HepG2 (cell line): ENCODE data around the gene PSMC3IP. TPM values are rescaled to one million over a fixed set of nuclear protein-coding genes. Genes with fewer than 3 reads are reported as not detected.

Experiments used
- ARID3A ChIP-seq: IDR thresholded peaks from 2 replicates; pipeline ENCODE4 v1.6.1; 2012; ENCODE audit warnings: low read depth, low read length, improper control_type of control experiment
- GMEB1 ChIP-seq: sonication (generic); formaldehyde crosslinking; IDR thresholded peaks from 2 replicates; pipeline ENCODE4 v1.5.1; 2020; ENCODE audit warnings: missing genetic modification reagents, mild to moderate bottlenecking, borderline replicate concordance
- GTF3A ChIP-seq: sonication (generic); formaldehyde crosslinking; conservative IDR thresholded peaks from 2 replicates; pipeline ENCODE4 v1.4.0; 2020; ENCODE audit warnings: mild to moderate bottlenecking, missing genetic modification reagents
- HMGXB4 ChIP-seq, 2 experiments: sonication (generic) in 1 of 2; formaldehyde crosslinking in 1 of 2; IDR thresholded peaks; 2 replicates each; pipeline versions ENCODE4 v1.4.0 to v1.6.1; 2018 to 2020; ENCODE audit warnings: missing genetic modification reagents in 2 of 2, borderline replicate concordance in 1 of 2, low read depth in 1 of 2, mild to moderate bottlenecking in 1 of 2, missing biosample characterization in 1 of 2
- LCORL ChIP-seq, 2 experiments: fragments of 450-650 bp in 1 of 2; sonication (generic) in 1 of 2; formaldehyde crosslinking in 1 of 2; IDR thresholded peaks; 2 replicates each; pipeline versions ENCODE4 v1.5.0 to v1.6.1; 2017 to 2020; ENCODE audit warnings: antibody characterized with exemption in 1 of 2, missing genetic modification reagents in 1 of 2
- NFE2L1 ChIP-seq: sonication (generic); formaldehyde crosslinking; IDR thresholded peaks from 2 replicates; pipeline ENCODE4 v1.4.0; 2020; ENCODE audit warnings: missing genetic modification reagents, mild to moderate bottlenecking, borderline replicate concordance
- NFYC ChIP-seq: IDR thresholded peaks from 2 replicates; pipeline ENCODE4 v1.6.1; 2016; ENCODE audit warnings: missing genetic modification reagents, missing compliant biosample characterization
- NRL ChIP-seq: sonication (generic); formaldehyde crosslinking; IDR thresholded peaks from 2 replicates; pipeline ENCODE4 v1.5.0; 2020; ENCODE audit warnings: missing genetic modification reagents, mild to moderate bottlenecking, moderate library complexity, borderline replicate concordance
- PHF21A ChIP-seq: sonication (generic); formaldehyde crosslinking; IDR thresholded peaks from 2 replicates; pipeline ENCODE4 v1.5.0; 2020; ENCODE audit warnings: mild to moderate bottlenecking, missing genetic modification reagents
- PHF5A ChIP-seq: IDR thresholded peaks from one replicate; pipeline ENCODE4 v1.6.1; 2018; ENCODE audit warnings: low read depth, missing genetic modification reagents; ENCODE audit not compliant: unreplicated experiment
- PLRG1 ChIP-seq: fragments of 450-650 bp; conservative IDR thresholded peaks from 2 replicates; pipeline ENCODE4 v1.6.1; 2016
- PRPF4 ChIP-seq: fragments of 200-400 bp; formaldehyde crosslinking; IDR thresholded peaks from 2 replicates; pipeline ENCODE4 v1.6.1; 2016; ENCODE audit warnings: low read length, low read depth; ENCODE audit not compliant: poor library complexity, severe bottlenecking
- RNF219 ChIP-seq: sonication (generic); formaldehyde crosslinking; IDR thresholded peaks from 2 replicates; pipeline ENCODE4 v1.5.0; 2020; ENCODE audit warnings: mild to moderate bottlenecking, missing genetic modification reagents
- TOPORS ChIP-seq: sonication (generic); formaldehyde crosslinking; IDR thresholded peaks from 2 replicates; pipeline ENCODE4 v1.8.0; 2023; ENCODE audit warnings: mild to moderate bottlenecking, missing genetic modification reagents
- ZC3H13 ChIP-seq: sonication (generic); formaldehyde crosslinking; IDR thresholded peaks from 2 replicates; pipeline ENCODE4 v1.8.1; 2023; ENCODE audit warnings: mild to moderate bottlenecking, missing genetic modification reagents, moderate library complexity
- ZIK1 ChIP-seq: sonication (generic); formaldehyde crosslinking; IDR thresholded peaks from 2 replicates; pipeline ENCODE4 v1.5.0; 2020; ENCODE audit warnings: mild to moderate bottlenecking, low read depth, missing genetic modification reagents, borderline replicate concordance
- ZNF224 ChIP-seq: sonication (generic); formaldehyde crosslinking; IDR thresholded peaks from 2 replicates; pipeline ENCODE4 v1.5.0; 2020; ENCODE audit warnings: mild to moderate bottlenecking, missing genetic modification reagents
- ZNF33A ChIP-seq: sonication (generic); formaldehyde crosslinking; IDR thresholded peaks from 2 replicates; pipeline ENCODE4 v1.5.1; 2020; ENCODE audit warnings: missing genetic modification reagents, mild to moderate bottlenecking, moderate library complexity, borderline replicate concordance
- ZNF34 ChIP-seq: sonication (generic); formaldehyde crosslinking; IDR thresholded peaks from 2 replicates; pipeline ENCODE4 v1.4.0; 2020; ENCODE audit warnings: mild to moderate bottlenecking, missing genetic modification reagents, borderline replicate concordance
- ZNF567 ChIP-seq: sonication (generic); formaldehyde crosslinking; IDR thresholded peaks from 2 replicates; pipeline ENCODE4 v1.8.1; 2023; ENCODE audit warnings: mild to moderate bottlenecking, missing genetic modification reagents, borderline replicate concordance
- ZNF782 ChIP-seq: sonication (generic); formaldehyde crosslinking; IDR thresholded peaks from 2 replicates; pipeline ENCODE4 v1.4.0; 2020; ENCODE audit warnings: missing genetic modification reagents, mild to moderate bottlenecking, borderline replicate concordance
- ZSCAN9 ChIP-seq: IDR thresholded peaks from 2 replicates; pipeline ENCODE4 v1.6.1; 2016; ENCODE audit warnings: borderline replicate concordance
- polyA plus RNA-seq, 8 experiments: library from polyadenylated mRNA; depleted of rRNA in 3 of 8; stranded (reverse) in 7 of 8; unstranded in 1 of 8; fragments of >200 nt; fragmentation: Illumina TruSeq in 4 of 8; extraction: Trizol in 4 of 8; gene quantifications; 2 replicates each; pipeline versions ENCODE4 v1.2.1 to v1.2.3, GENCODE V29; 2011 to 2016; ENCODE audit warnings: low read depth in 4 of 8, missing spikeins in 1 of 8, mixed read lengths in 1 of 8; ENCODE audit not compliant: insufficient read depth in 1 of 8
- total RNA-seq, 5 experiments: library from RNA; depleted of rRNA; stranded (reverse); fragments of >200 nt; fragmentation: Illumina TruSeq; extraction: Trizol; gene quantifications; 2 replicates each; pipeline ENCODE4 v1.2.3, GENCODE V29; 2016; ENCODE audit warnings: low read depth in 1 of 5

PSMC3IP gene
- total and polyA plus RNA-seq, 2 of the 13 experiments (the other 11 are each of a cell fraction or from before 2014, with no cell fraction given), result 6.5 to 22.4 TPM

- TF ChIP-seq HMGXB4 (CRISPR knock-in tag; IDR thresholded peaks at IDR 0.05; ENCODE audit: borderline replicate concordance in 1 of 2, low read depth in 1 of 2) (peak; percentile 10 to 53; a peak in 2 of 4 replicates), ZC3H13 (CRISPR knock-in tag) (peak; percentile 73; the same call in 1 of the 2 replicates), PRPF4 (no peak), ZNF567 (CRISPR knock-in tag) (peak; percentile 42; the same call in 1 of the 2 replicates), ZSCAN9 (CRISPR knock-in tag) (peak; percentile 98), NFYC (CRISPR knock-in tag) (peak; percentile 39; the same call in 1 of the 2 replicates), ZNF33A (CRISPR knock-in tag) (no peak), PHF5A (CRISPR knock-in tag) (peak; percentile 88), TOPORS (CRISPR knock-in tag) (peak; percentile 64; the same call in 1 of the 2 replicates), GTF3A (CRISPR knock-in tag) (0 out of 2 replicates have a peak, but pooled peaks have one; percentile 73), ARID3A (peak; percentile 88; the same call in 1 of the 2 replicates), PLRG1 (no peak), LCORL (IDR thresholded peaks at IDR 0.05) (no peak), LCORL (CRISPR knock-in tag; IDR thresholded peaks at IDR 0.05) (peak; percentile 84; the same call in 1 of the 2 replicates), ZNF34 (CRISPR knock-in tag) (no peak), RNF219 (CRISPR knock-in tag) (peak; percentile 73; the same call in 1 of the 2 replicates), ZIK1 (CRISPR knock-in tag) (no peak), NRL (CRISPR knock-in tag) (peak; percentile 52; the same call in 1 of the 2 replicates), GMEB1 (peak; percentile 56; the same call in 1 of the 2 replicates), ZNF224 (CRISPR knock-in tag) (no peak), ZNF782 (no peak; the same call in 1 of the 2 replicates), PHF21A (no peak; the same call in none of the 2 replicates), NFE2L1 (CRISPR knock-in tag) (no peak)
Observed at GRCh38 chr17:42530952-42531454, 46.5 kb downstream of the PSMC3IP start (continued).
